ENCODE results near the gene ACOX2. TPM values are rescaled to one million over a fixed set of nuclear protein-coding genes. Genes with fewer than 3 reads are reported as not detected.

Gene ACOX2
- polyA plus RNA-seq, 2 of the 4 experiments (the other 2 are of a cell fraction), result 4.8 to 23.2 TPM

- ChIA-PET POLR2A (no interaction called here), CTCF (interaction anchor here (1.9 kb wide), 1 partner anchor 13 kb away, joined by 10 read pairs; no protein-coding TSS in a partner anchor)
- H3K4me2 ChIP-seq, result no peak overlapping the region
- peaks cover 11% of the 10 kb centered on the region; the same call in 1 of the 3 replicates for H3K4me1 ChIP-seq
- DNase-seq (ENCODE audit: low read depth in 1 of 2, low spot score in 1 of 2) (no peak), ATAC-seq (no peak), FAIRE-seq (no peak)
- no peaks in the 10 kb centered on the region for H3K9me3 ChIP-seq
- H3K27ac ChIP-seq, result no peak overlapping the region
- TF ChIP-seq USF2 (IDR thresholded peaks at IDR 0.05) (no peak), MAZ (IDR thresholded peaks at IDR 0.05; ENCODE audit: borderline replicate concordance, low read depth, low read length) (no peak), FOSB (CRISPR knock-in tag; IDR thresholded peaks at IDR 0.05) (no peak), BCL3 (IDR thresholded peaks at IDR 0.05) (no peak), CHD2 (IDR thresholded peaks at IDR 0.05; ENCODE audit: low read length, partially characterized antibody) (no peak), CBX8 (IDR thresholded peaks at IDR 0.05) (no peak), PHF8 (IDR thresholded peaks at IDR 0.05; ENCODE audit: borderline replicate concordance, low read depth) (no peak), POLR2A (IDR thresholded peaks at IDR 0.05; ENCODE audit: low read length) (no peak), HES2 (IDR thresholded peaks at IDR 0.05) (no peak), TP53 (CRISPR knock-in tag; IDR thresholded peaks at IDR 0.05) (no peak), NPAS2 (CRISPR knock-in tag; IDR thresholded peaks at IDR 0.05; ENCODE audit: borderline replicate concordance) (no peak), SREBF2 (IDR thresholded peaks at IDR 0.05) (no peak), REST (IDR thresholded peaks at IDR 0.05) (no peak), POLR2AphosphoS2 (conservative IDR thresholded peaks at IDR 0.05; ENCODE audit: low read length) (no peak), HOXA7 (CRISPR knock-in tag; IDR thresholded peaks at IDR 0.05) (no peak), RFX5 (IDR thresholded peaks at IDR 0.05) (no peak)
- 45% methylated on average over 4 of the region's 4 CpGs for WGBS (ENCODE audit: missing lambda C conversion rate)
- no peak overlapping the region for H3K4me3 ChIP-seq
Measured at GRCh38 chr3:58580826-58581327, 43.9 kb upstream of the ACOX2 start.

- FAIRE-seq, result no peak
- CTCF ChIA-PET, result interaction anchor here (0.7 to 2.4 kb wide), 3 partner anchors 9 to 51 kb away, joined by 4 to 6 read pairs (median 5); no protein-coding TSS in a partner anchor
Measured at GRCh38 chr3:58578873-58579272, 41.9 kb upstream of the ACOX2 start.

More at GRCh38 chr3:58578873-58579272, 41.9 kb upstream of the ACOX2 start:
- TF ChIP-seq CEBPB (IDR thresholded peaks at IDR 0.05), result no peak
- no peak for TF ChIP-seq CTCF (IDR thresholded peaks at IDR 0.05)
- no peak for TF ChIP-seq FOSB (CRISPR knock-in tag; IDR thresholded peaks at IDR 0.05)
- no peak overlapping the region for H3K4me3 ChIP-seq
- WGBS (ENCODE audit: missing lambda C conversion rate), result 79% methylated on average over 5 of the region's 5 CpGs
- DNase-seq (ENCODE audit: low read depth in 1 of 2, low spot score in 1 of 2), result no peak
- POLR2A ChIA-PET, result no interaction called here
- H3K4me1 ChIP-seq, result peaks cover 6% of the 10 kb centered on the region; the same call in 1 of the 3 replicates
- no peak overlapping the region for H3K27ac ChIP-seq
- no peak overlapping the region for H3K4me2 ChIP-seq
- H3K9me3 ChIP-seq, result no peaks in the 10 kb centered on the region
- no peak for ATAC-seq
